Liver (tissue), 9 donors: ENCODE data around the gene ZNF562. TPM values are rescaled to one million over a fixed set of nuclear protein-coding genes. Genes with fewer than 3 reads are reported as not detected.

ENCODE experiments used
- DNase-seq: peaks from one replicate; pipeline ENCODE4 v3.0.0-alpha.2; 2017; ENCODE audit warnings: low spot score
- H3K27ac ChIP-seq, 2 donors: one replicate each; pipeline ENCODE4 v1.7.0; 2013; ENCODE audit warnings: inconsistent platforms in 2 of 2, low read length in 2 of 2, control low read depth in 1 of 2, low read depth in 1 of 2, mild to moderate bottlenecking in 1 of 2
- H3K27me3 ChIP-seq, 4 donors: one replicate each; pipeline versions ENCODE4 v1.6.1 to v1.7.0; 2013; ENCODE audit warnings: low read length in 3 of 4, inconsistent platforms in 1 of 4, mild to moderate bottlenecking in 1 of 4, moderate library complexity in 1 of 4; ENCODE audit not compliant: control insufficient read depth in 4 of 4, insufficient read depth in 4 of 4
- H3K36me3 ChIP-seq, 4 donors: one replicate each; pipeline versions ENCODE4 v1.6.1 to v1.7.0; 2013; ENCODE audit warnings: low read length in 3 of 4, mild to moderate bottlenecking in 3 of 4, low read depth in 1 of 4, moderate library complexity in 1 of 4; ENCODE audit not compliant: control insufficient read depth in 4 of 4, insufficient read depth in 3 of 4
- H3K4me1 ChIP-seq, 4 donors: one replicate each; pipeline versions ENCODE4 v1.6.1 to v1.7.0; 2013; ENCODE audit warnings: low read length in 3 of 4, mild to moderate bottlenecking in 3 of 4, moderate library complexity in 1 of 4; ENCODE audit not compliant: control insufficient read depth in 4 of 4, insufficient read depth in 4 of 4
- H3K4me3 ChIP-seq, 3 donors: one replicate each; pipeline versions ENCODE4 v1.6.1 to v1.7.0; 2013; ENCODE audit warnings: low read length in 3 of 3, control low read depth in 1 of 3, low read depth in 1 of 3, mild to moderate bottlenecking in 1 of 3
- H3K9ac ChIP-seq, 2 donors: one replicate each; pipeline ENCODE4 v1.7.0; 2013; ENCODE audit warnings: low read length in 2 of 2, mild to moderate bottlenecking in 2 of 2, moderate library complexity in 2 of 2, control low read depth in 1 of 2, low read depth in 1 of 2
- H3K9me3 ChIP-seq, 4 donors: one replicate each; pipeline versions ENCODE4 v1.6.1 to v1.7.0; 2013; ENCODE audit warnings: low read length in 3 of 4; ENCODE audit not compliant: control insufficient read depth in 4 of 4
- ATF3 ChIP-seq: IDR thresholded peaks from 2 replicates; pipeline ENCODE4 v1.6.1; 2016; ENCODE audit warnings: antibody characterized with exemption
- CTCF ChIP-seq: fragments of 150-350 bp; IDR thresholded peaks from 2 replicates; pipeline ENCODE4 v1.5.1; 2017; ENCODE audit warnings: improper control_type of control experiment, low read depth, low read length; ENCODE audit not compliant: missing input control
- FOXA1 ChIP-seq: IDR thresholded peaks from 2 replicates; pipeline ENCODE4 v1.6.1; 2016; ENCODE audit warnings: antibody characterized with exemption
- FOXA2 ChIP-seq: IDR thresholded peaks from 2 replicates; pipeline ENCODE4 v1.6.1; 2016; ENCODE audit warnings: antibody characterized with exemption
- GABPA ChIP-seq, 2 donors: IDR thresholded peaks in 1 of 2; conservative IDR thresholded peaks in 1 of 2; 2 replicates each; pipeline ENCODE4 v1.6.1; 2016; ENCODE audit warnings: antibody characterized with exemption in 2 of 2, mild to moderate bottlenecking in 1 of 2, moderate library complexity in 1 of 2
- HNF4A ChIP-seq, 2 donors: conservative IDR thresholded peaks; 2 replicates each; pipeline ENCODE4 v1.6.1; 2016; ENCODE audit warnings: antibody characterized with exemption in 2 of 2, mild to moderate bottlenecking in 2 of 2
- HNF4G ChIP-seq: IDR thresholded peaks from 2 replicates; pipeline ENCODE4 v1.6.1; 2016; ENCODE audit warnings: antibody characterized with exemption
- JUND ChIP-seq, 2 donors: IDR thresholded peaks; 2 replicates each; pipeline ENCODE4 v1.6.1; 2016; ENCODE audit warnings: antibody characterized with exemption in 2 of 2
- MAX ChIP-seq: IDR thresholded peaks from 2 replicates; pipeline ENCODE4 v1.6.1; 2016; ENCODE audit warnings: antibody characterized with exemption
- NR2F2 ChIP-seq: IDR thresholded peaks from 2 replicates; pipeline ENCODE4 v1.6.1; 2016; ENCODE audit warnings: antibody characterized with exemption
- RAD21 ChIP-seq, 2 donors: IDR thresholded peaks; 2 replicates each; pipeline ENCODE4 v1.6.1; 2016; ENCODE audit warnings: antibody characterized with exemption in 2 of 2, mild to moderate bottlenecking in 2 of 2
- RXRA ChIP-seq, 2 donors: IDR thresholded peaks; 2 replicates each; pipeline ENCODE4 v1.6.1; 2017 to 2018; ENCODE audit warnings: antibody characterized with exemption in 2 of 2, mild to moderate bottlenecking in 1 of 2
- SP1 ChIP-seq: IDR thresholded peaks from 2 replicates; pipeline ENCODE4 v1.6.1; 2018; ENCODE audit warnings: antibody characterized with exemption, mild to moderate bottlenecking
- TAF1 ChIP-seq: conservative IDR thresholded peaks from 2 replicates; pipeline ENCODE4 v1.6.1; 2016; ENCODE audit warnings: antibody characterized with exemption, mild to moderate bottlenecking
- YY1 ChIP-seq: IDR thresholded peaks from 2 replicates; pipeline ENCODE4 v1.6.1; 2016; ENCODE audit warnings: antibody characterized with exemption, mild to moderate bottlenecking
- ZBTB33 ChIP-seq: IDR thresholded peaks from 2 replicates; pipeline ENCODE4 v1.6.1; 2016; ENCODE audit warnings: antibody characterized with exemption
- WGBS: extraction: QIAGEN DNeasy Blood & Tissue Kit; methylation state at CpG from one replicate; pipeline ENCODE4 v1.1.7; 2013; 5-methylcytosine and 5-hydroxymethylcytosine counted together
- polyA plus RNA-seq, 2 donors: library from polyadenylated mRNA; stranded (reverse) in 1 of 2; unstranded in 1 of 2; fragments of 200-250 nt in 1 of 2; fragments of >200 nt in 1 of 2; fragmentation: Nextera tagmentation in 1 of 2; extraction: Ambion mirVana in 1 of 2; gene quantifications; one replicate each; pipeline versions ENCODE4 v1.2.1 to v1.2.3, GENCODE V29; 2013 to 2015
- total RNA-seq, 2 donors: library from RNA; depleted of rRNA; stranded (reverse); fragments of >200 nt; gene quantifications; one replicate each; pipeline ENCODE4 v1.2.3, GENCODE V29; 2014
- TF ChIP-seq, protein P1 (sequence below): IDR thresholded peaks from 2 replicates; pipeline ENCODE4 v1.6.1; 2016; ENCODE audit warnings: antibody characterized with exemption, mild to moderate bottlenecking
- donor health status: healthy.
- donor health status: healthy.
- donor health status: healthy.
- donor health status: healthy.
- donor health status: healthy.

ZNF562 gene
- total and polyA plus RNA-seq, 4 donors: 4.1 to 14.9 (median 9.0) TPM

- Histone ChIP-seq H3K4me3 (no peak overlapping the region), H3K4me1 (no peaks in the 10 kb centered on the region), H3K9ac (no peak overlapping the region), H3K27me3 (no peaks in the 10 kb centered on the region), H3K9me3 (peaks cover 0 to 8% (median 0%) of the 10 kb centered on the region in 4 donors), H3K36me3 (peaks cover 0 to 8% (median under 1%) of the 10 kb centered on the region in 4 donors), H3K27ac (no peak overlapping the region)
- 95% methylated on average over 6 of the region's 6 CpGs for WGBS
- TF ChIP-seq GABPA (IDR thresholded peaks at IDR 0.05 in 1 of 2, conservative IDR thresholded peaks at IDR 0.05 in 1 of 2): no peak
- no peak for TF ChIP-seq RXRA (IDR thresholded peaks at IDR 0.05)
- TF ChIP-seq FOXA2: no peak
- TF ChIP-seq SP1: no peak
- no peak for TF ChIP-seq ZBTB33
- TF ChIP-seq TAF1: no peak
- no peak for TF ChIP-seq NR2F2
- TF ChIP-seq, protein P1, sequence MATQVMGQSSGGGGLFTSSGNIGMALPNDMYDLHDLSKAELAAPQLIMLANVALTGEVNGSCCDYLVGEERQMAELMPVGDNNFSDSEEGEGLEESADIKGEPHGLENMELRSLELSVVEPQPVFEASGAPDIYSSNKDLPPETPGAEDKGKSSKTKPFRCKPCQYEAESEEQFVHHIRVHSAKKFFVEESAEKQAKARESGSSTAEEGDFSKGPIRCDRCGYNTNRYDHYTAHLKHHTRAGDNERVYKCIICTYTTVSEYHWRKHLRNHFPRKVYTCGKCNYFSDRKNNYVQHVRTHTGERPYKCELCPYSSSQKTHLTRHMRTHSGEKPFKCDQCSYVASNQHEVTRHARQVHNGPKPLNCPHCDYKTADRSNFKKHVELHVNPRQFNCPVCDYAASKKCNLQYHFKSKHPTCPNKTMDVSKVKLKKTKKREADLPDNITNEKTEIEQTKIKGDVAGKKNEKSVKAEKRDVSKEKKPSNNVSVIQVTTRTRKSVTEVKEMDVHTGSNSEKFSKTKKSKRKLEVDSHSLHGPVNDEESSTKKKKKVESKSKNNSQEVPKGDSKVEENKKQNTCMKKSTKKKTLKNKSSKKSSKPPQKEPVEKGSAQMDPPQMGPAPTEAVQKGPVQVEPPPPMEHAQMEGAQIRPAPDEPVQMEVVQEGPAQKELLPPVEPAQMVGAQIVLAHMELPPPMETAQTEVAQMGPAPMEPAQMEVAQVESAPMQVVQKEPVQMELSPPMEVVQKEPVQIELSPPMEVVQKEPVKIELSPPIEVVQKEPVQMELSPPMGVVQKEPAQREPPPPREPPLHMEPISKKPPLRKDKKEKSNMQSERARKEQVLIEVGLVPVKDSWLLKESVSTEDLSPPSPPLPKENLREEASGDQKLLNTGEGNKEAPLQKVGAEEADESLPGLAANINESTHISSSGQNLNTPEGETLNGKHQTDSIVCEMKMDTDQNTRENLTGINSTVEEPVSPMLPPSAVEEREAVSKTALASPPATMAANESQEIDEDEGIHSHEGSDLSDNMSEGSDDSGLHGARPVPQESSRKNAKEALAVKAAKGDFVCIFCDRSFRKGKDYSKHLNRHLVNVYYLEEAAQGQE: no peak
- no peak for TF ChIP-seq RAD21 (IDR thresholded peaks at IDR 0.05)
- no peak for TF ChIP-seq HNF4G
- TF ChIP-seq CTCF: no peak
- TF ChIP-seq HNF4A (conservative IDR thresholded peaks at IDR 0.05): no peak
- no peak for DNase-seq
Observed at GRCh38 chr19:9641810-9642209, 33.1 kb downstream of the ZNF562 start.

DNA sequence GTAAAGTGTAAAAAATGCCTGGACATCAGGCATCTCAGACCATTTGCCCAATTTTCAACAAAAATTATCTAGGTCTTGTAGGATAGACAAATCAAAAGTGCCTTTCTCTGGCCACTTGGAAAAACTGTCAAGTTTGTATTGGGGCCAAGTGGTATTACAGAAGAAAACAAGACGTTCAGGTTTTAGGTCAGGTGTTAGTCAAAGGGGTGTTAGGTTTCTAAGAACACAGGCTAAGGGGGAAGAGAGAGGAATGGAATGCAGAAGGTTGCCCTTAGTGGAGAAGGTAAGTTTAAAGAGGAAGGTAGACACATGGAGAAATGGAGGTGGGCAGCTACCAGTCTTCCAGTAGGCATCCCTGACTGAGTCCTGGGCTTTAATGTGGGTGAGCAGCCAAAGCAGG, 33.9 kb downstream of the ZNF562 start:
- H3K4me1 ChIP-seq: no peaks in the 10 kb centered on the region
- H3K27ac ChIP-seq: no peak overlapping the region
- DNase-seq: no peak
- no peak overlapping the region for H3K9ac ChIP-seq
- TF ChIP-seq RAD21 (IDR thresholded peaks at IDR 0.05) (no peak), YY1 (no peak), RXRA (IDR thresholded peaks at IDR 0.05) (no peak), JUND (IDR thresholded peaks at IDR 0.05) (no peak), FOXA2 (no peak), NR2F2 (no peak), GABPA (IDR thresholded peaks at IDR 0.05 in 1 of 2, conservative IDR thresholded peaks at IDR 0.05 in 1 of 2) (no peak), FOXA1 (no peak), TAF1 (no peak), ATF3 (no peak), MAX (no peak), ZBTB33 (no peak), HNF4A (conservative IDR thresholded peaks at IDR 0.05) (no peak)
- TF ChIP-seq, protein P1: no peak
- WGBS: 76% methylated on average over 1 of the region's 1 CpG
- H3K9me3 ChIP-seq: peaks cover 0 to 8% (median 0%) of the 10 kb centered on the region in 4 donors
- peaks cover 0 to 8% (median under 1%) of the 10 kb centered on the region in 4 donors for H3K36me3 ChIP-seq
- H3K4me3 ChIP-seq: no peak overlapping the region
- H3K27me3 ChIP-seq: no peaks in the 10 kb centered on the region
